ENCODE data around the gene LRRC46. TPM values are rescaled to one million over a fixed set of nuclear protein-coding genes. Genes with fewer than 3 reads are reported as not detected.

LRRC46 gene
- total RNA-seq, 4 donors from 2014 or later: 0.45 TPM; not detected in 3

GRCh38 chr17:47818002-47818695, 13.3 kb upstream of the LRRC46 start:
- intact Hi-C loops (cut with DNase I): no loop called here
- no peak for DNase-seq (ENCODE audit: extremely low spot score)
- 91% methylated on average over 6 of the region's 11 CpGs for WGBS
- Histone ChIP-seq H3K27me3 (no peaks in the 10 kb centered on the region), H3K27ac (replicated peaks in 1 of 4) (no peak overlapping the region), H3K9me3 (no peaks in the 10 kb centered on the region), H3K4me3 (no peak overlapping the region), H3K4me1 (peaks cover 22 to 29% (median 23%) of the 10 kb centered on the region in 4 donors), H3K36me3 (peaks cover 0 to 67% (median 65%) of the 10 kb centered on the region in 4 donors)
- no peak for TF ChIP-seq POLR2A (IDR thresholded peaks at IDR 0.05; ENCODE audit: low read depth)
- no peak for TF ChIP-seq POLR2AphosphoS5 (IDR thresholded peaks at IDR 0.05)
- no peak for TF ChIP-seq CTCF (IDR thresholded peaks at IDR 0.05)
- TF ChIP-seq EP300 (IDR thresholded peaks at IDR 0.05): no peak

GRCh38 chr17:47819475-47819874, 12.0 kb upstream of the LRRC46 start:
- Histone ChIP-seq H3K27ac (replicated peaks in 1 of 4) (no peak overlapping the region), H3K36me3 (peaks cover 11 to 67% (median 65%) of the 10 kb centered on the region in 4 donors), H3K9me3 (no peaks in the 10 kb centered on the region), H3K4me3 (no peak overlapping the region), H3K4me1 (peaks cover 22 to 29% (median 23%) of the 10 kb centered on the region in 4 donors), H3K27me3 (no peaks in the 10 kb centered on the region)
- 74% methylated on average over 8 of the region's 10 CpGs for WGBS
- DNase-seq (ENCODE audit: extremely low spot score): no peak
- no peak for TF ChIP-seq EP300 (IDR thresholded peaks at IDR 0.05)
- TF ChIP-seq POLR2AphosphoS5 (IDR thresholded peaks at IDR 0.05): no peak
- TF ChIP-seq POLR2A (IDR thresholded peaks at IDR 0.05; ENCODE audit: low read depth): no peak
- no peak for TF ChIP-seq CTCF (IDR thresholded peaks at IDR 0.05)
- intact Hi-C loops (cut with DNase I): no loop called here

DNA sequence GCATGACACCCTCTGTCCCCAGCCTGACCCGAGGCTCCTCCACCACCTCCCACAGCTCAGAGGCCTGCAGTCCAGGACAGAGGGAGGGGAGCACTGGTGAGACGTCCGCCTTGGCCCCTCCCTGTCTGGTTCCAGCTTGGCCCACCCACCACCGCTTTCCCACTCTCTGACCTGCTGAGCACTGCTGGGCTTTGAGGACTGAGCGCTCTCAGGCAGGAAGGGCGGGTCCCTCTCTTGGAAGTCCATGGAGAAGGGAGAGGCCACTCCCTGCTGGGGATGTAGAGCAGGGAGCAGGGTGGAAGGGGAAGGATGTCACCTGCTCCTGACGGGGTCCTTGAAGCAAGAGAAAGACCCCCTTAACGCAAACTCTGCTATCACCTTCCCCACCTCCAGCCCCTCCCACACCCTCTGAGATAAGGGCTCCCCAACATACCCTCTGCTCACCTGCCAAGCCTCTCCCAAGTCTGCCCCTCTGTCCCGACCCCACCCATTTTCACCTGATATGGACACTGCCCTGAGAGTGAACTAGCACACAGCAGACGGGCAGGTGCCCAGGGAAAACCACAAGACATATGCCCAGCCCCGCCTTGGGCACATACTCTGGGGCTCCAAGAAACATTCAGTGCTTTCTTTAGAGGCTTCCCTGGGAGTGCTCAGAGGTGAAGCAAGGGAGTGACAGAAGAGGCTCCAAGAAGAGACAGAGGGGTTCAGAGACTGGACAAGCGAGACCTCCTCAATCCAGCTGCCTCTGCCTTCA, 11.3 kb upstream of the LRRC46 start:
- 75% methylated on average over 11 of the region's 12 CpGs for WGBS
- H3K36me3 ChIP-seq: peaks cover 14 to 66% (median 63%) of the 10 kb centered on the region in 4 donors

GRCh38 chr17:47821031-47821423, 10.4 kb upstream of the LRRC46 start:
- Histone ChIP-seq H3K36me3 (peaks cover 20 to 66% (median 63%) of the 10 kb centered on the region in 4 donors), H3K27ac (replicated peaks in 1 of 4) (peak overlapping the region; percentile 47 to 60 (median 56)), H3K4me1 (peaks cover 22 to 29% (median 23%) of the 10 kb centered on the region in 4 donors), H3K27me3 (no peaks in the 10 kb centered on the region), H3K4me3 (peak overlapping the region; percentile 58 to 65 (median 59)), H3K9me3 (no peaks in the 10 kb centered on the region)
- 0% methylated on average over 4 of the region's 4 CpGs for WGBS
- no peak for DNase-seq (ENCODE audit: extremely low spot score)
- TF ChIP-seq CTCF (IDR thresholded peaks at IDR 0.05) (no peak), POLR2AphosphoS5 (IDR thresholded peaks at IDR 0.05) (no peak), EP300 (IDR thresholded peaks at IDR 0.05) (no peak), POLR2A (IDR thresholded peaks at IDR 0.05; ENCODE audit: low read depth) (no peak)
- intact Hi-C loops (cut with DNase I): no loop called here

More for the DNA sequence above, 11.3 kb upstream of the LRRC46 start:
- peaks cover 22 to 29% (median 23%) of the 10 kb centered on the region in 4 donors for H3K4me1 ChIP-seq
- no peak for TF ChIP-seq POLR2AphosphoS5 (IDR thresholded peaks at IDR 0.05)
- TF ChIP-seq CTCF (IDR thresholded peaks at IDR 0.05): no peak
- no peak for TF ChIP-seq EP300 (IDR thresholded peaks at IDR 0.05)
- no peak for TF ChIP-seq POLR2A (IDR thresholded peaks at IDR 0.05; ENCODE audit: low read depth)
- no peak overlapping the region for H3K27ac ChIP-seq (replicated peaks in 1 of 4)
- no peak overlapping the region for H3K4me3 ChIP-seq
- intact Hi-C loops (cut with DNase I): no loop called here
- no peak for DNase-seq (ENCODE audit: extremely low spot score)
- H3K9me3 ChIP-seq: no peaks in the 10 kb centered on the region
- H3K27me3 ChIP-seq: no peaks in the 10 kb centered on the region

All from esophagus muscularis mucosa (tissue), 4 donors.